BJ (cell line): ENCODE data around the gene CHRNB1. TPM values are rescaled to one million over a fixed set of nuclear protein-coding genes. Genes with fewer than 3 reads are reported as not detected.

Experiments
- CTCF ChIA-PET: fragments of 350-600 bp; formaldehyde crosslinking; extraction: SDS; loops from one replicate; lab custom pipeline; 2021; ENCODE audit warnings: antibody characterized with exemption, inconsistent platforms; lab: Yijun Ruan, JAX
- POLR2A ChIA-PET: fragments of 300-600 bp; sonication (Branson Sonifier 250); formaldehyde crosslinking; extraction: SDS; loops from one replicate; lab custom pipeline; 2021; ENCODE audit warnings: antibody characterized with exemption; lab: Charles Lee
- DNase-seq: peaks from one replicate; pipeline ENCODE4 v3.0.0-alpha.2; 2011; ENCODE audit warnings: low read depth
- H3K27me3 ChIP-seq: 2 replicates; pipeline ENCODE4 v1.6.0; 2011; ENCODE audit warnings: low read length; ENCODE audit not compliant: control insufficient read depth, insufficient read depth
- H3K36me3 ChIP-seq: 2 replicates; pipeline ENCODE4 v1.5.1; 2011; ENCODE audit warnings: low read length; ENCODE audit not compliant: control insufficient read depth, insufficient read depth
- H3K4me3 ChIP-seq: 2 replicates; pipeline ENCODE4 v1.5.1; 2011; ENCODE audit warnings: low read depth, mild to moderate bottlenecking, control low read depth, low read length
- polyA plus RNA-seq: library from polyadenylated mRNA; depleted of rRNA; stranded (reverse); fragments of >200 nt; gene quantifications from 2 replicates; pipeline ENCODE4 v1.2.3, GENCODE V29; 2011
- TF ChIP-seq, protein P1 (sequence below): IDR thresholded peaks from 2 replicates; pipeline ENCODE4 v1.5.1; 2011; ENCODE audit warnings: low read depth, mild to moderate bottlenecking, control low read depth, inconsistent platforms, low read length, moderate library complexity; ENCODE audit not compliant: insufficient read depth

Gene CHRNB1
- polyA plus RNA-seq, 1 experiment = 6.8 TPM

DNA sequence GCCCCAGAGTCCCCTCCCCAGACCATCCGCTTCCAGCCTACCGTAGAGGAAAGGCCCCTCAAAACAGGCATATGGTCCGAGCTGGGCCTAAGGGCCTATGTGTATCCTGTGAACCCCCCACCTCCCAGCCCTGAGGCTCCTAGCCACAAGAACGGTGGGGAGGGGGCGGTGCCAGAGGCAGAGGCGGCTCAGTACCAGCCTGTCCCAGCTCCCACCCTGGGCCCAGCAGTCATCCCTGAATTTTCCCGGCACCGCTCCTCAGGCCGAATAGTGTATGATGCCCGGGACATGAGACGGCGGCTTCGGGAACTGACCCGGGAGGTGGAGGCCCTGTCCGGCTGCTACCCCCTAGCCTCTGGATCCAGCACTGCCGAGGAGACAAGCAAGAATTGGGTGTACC lies 23.7 kb upstream of the CHRNB1 start:
- DNase-seq = no peak
- POLR2A ChIA-PET = no interaction called here
- TF ChIP-seq, protein P1, sequence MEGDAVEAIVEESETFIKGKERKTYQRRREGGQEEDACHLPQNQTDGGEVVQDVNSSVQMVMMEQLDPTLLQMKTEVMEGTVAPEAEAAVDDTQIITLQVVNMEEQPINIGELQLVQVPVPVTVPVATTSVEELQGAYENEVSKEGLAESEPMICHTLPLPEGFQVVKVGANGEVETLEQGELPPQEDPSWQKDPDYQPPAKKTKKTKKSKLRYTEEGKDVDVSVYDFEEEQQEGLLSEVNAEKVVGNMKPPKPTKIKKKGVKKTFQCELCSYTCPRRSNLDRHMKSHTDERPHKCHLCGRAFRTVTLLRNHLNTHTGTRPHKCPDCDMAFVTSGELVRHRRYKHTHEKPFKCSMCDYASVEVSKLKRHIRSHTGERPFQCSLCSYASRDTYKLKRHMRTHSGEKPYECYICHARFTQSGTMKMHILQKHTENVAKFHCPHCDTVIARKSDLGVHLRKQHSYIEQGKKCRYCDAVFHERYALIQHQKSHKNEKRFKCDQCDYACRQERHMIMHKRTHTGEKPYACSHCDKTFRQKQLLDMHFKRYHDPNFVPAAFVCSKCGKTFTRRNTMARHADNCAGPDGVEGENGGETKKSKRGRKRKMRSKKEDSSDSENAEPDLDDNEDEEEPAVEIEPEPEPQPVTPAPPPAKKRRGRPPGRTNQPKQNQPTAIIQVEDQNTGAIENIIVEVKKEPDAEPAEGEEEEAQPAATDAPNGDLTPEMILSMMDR = no peak
- Histone ChIP-seq H3K36me3 (peaks cover 7% of the 10 kb centered on the region), H3K4me3 (no peak overlapping the region), H3K27me3 (no peaks in the 10 kb centered on the region)
- CTCF ChIA-PET = interaction anchor here (0.9 kb wide), 1 partner anchor 9 kb away, joined by 3 read pairs; no protein-coding TSS in a partner anchor

DNA sequence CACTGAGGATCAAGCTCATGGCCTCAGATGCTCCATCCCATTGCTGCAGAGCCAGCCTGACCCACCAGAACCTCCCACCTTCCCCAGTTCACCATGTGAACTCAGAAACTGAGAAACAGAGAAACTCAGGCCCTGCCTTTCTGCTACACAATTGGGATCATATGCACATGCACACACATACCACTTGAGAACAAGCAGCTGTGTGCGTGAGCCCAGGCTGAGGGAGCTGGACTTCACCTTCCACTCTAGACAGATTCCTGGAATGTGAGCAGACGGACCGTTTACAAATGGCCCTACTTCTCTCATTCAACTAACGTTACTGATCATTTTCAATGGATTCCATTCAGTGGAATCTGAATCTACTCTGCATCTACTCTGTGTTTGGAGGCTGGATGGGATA lies 21.2 kb upstream of the CHRNB1 start:
- CTCF ChIA-PET = no interaction called here
- H3K27me3 ChIP-seq = no peaks in the 10 kb centered on the region
- H3K36me3 ChIP-seq = no peaks in the 10 kb centered on the region
- POLR2A ChIA-PET = no interaction called here
- H3K4me3 ChIP-seq = no peak overlapping the region
- TF ChIP-seq, protein P1 = no peak
- no peak for DNase-seq

DNA sequence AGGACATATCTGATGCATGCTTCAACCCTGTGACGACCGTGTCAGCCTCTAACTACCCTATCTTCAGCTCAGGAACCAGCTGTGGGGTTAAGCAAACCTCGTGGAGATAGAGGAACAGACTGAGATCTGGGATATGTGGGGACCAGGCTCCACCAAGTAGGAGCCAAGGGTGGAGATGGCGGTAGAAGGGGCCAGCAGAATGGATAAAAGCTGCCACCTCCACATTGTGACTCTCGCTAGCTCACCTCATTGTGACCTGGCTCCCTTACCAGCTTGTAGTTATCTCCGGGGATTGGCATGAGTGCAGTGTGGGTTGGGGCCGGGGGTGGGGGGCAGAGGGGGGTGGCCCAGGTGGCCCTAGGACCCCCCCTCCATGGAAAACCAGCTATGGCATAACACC lies 19.5 kb upstream of the CHRNB1 start, which contains the start of gene SPEM2:
Gene SPEM2 (plus strand): TSS at position 301 of the 400 bp plus-strand sequence. CDS start 73 bp downstream, at position 374.
- Histone ChIP-seq H3K4me3 (no peak within 1 kb of the TSS), H3K36me3 (no peaks in the 10 kb centered on the region), H3K27me3 (no peaks in the 10 kb centered on the region)
- ChIA-PET CTCF (no interaction called here), POLR2A (interaction anchor here (0.6 kb wide), 1 partner anchor 136 kb away, joined by 3 read pairs; no protein-coding TSS in a partner anchor)
- no peak for DNase-seq
- TF ChIP-seq, protein P1 = no peak

DNA sequence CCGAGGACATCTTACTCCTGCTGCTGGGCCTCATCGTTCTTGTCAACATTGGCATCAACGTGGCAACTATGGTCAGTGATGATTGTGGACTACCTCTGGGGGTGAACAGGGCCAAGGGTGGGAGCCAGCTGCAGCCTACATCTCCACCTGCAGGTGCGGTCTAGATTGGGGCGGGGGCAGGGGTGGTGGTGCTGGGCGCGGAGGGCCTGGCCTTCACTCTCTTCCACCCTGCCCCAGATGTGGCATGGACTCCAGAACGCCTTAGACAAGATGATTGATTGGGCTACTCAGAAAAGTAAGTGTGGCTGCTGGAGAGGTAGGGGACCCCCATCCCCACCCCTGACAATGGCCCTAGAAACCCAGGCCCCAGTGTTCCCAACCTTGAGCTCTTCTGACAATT lies 19.1 kb upstream of the CHRNB1 start:
- CTCF ChIA-PET = no interaction called here
- Histone ChIP-seq H3K36me3 (no peaks in the 10 kb centered on the region), H3K4me3 (no peak overlapping the region), H3K27me3 (no peaks in the 10 kb centered on the region)
- DNase-seq = no peak
- POLR2A ChIA-PET = interaction anchor here (0.6 kb wide), 1 partner anchor 135 kb away, joined by 3 read pairs; no protein-coding TSS in a partner anchor
- TF ChIP-seq, protein P1 = no peak

DNA sequence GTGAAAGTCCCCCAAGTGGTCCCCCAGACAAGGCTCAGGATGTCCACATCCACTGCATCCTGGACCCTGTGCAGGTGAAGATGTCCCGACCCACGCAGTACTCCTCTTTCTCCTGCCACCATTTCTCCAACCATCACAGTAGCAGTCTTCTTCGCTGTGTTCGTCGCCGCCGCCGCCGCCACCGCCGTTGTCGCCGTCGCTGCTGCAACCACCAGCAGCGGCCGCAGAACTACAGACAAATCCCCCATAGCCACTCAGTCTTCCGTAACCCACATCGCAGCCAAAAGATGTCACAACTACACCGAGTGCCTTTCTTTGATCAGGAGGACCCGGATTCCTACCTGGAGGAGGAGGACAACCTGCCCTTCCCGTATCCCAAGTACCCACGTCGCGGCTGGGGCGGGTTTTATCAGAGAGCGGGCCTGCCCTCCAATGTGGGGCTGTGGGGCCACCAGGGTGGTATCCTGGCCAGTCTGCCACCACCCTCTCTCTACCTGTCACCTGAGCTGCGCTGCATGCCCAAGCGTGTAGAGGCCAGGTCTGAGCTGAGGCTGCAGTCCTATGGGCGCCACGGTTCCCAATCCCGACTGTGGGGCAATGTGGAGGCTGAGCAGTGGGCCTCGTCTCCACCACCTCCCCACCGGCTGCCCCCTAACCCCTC lies 18.5 kb upstream of the CHRNB1 start:
- H3K27me3 ChIP-seq = no peaks in the 10 kb centered on the region
- H3K4me3 ChIP-seq = no peak overlapping the region
- ChIA-PET CTCF (no interaction called here), POLR2A (no interaction called here)
- TF ChIP-seq, protein P1 = no peak
- no peaks in the 10 kb centered on the region for H3K36me3 ChIP-seq
- DNase-seq = no peak
